Activated CD8-positive, alpha-beta T cell treated with anti-CD3 and anti-CD28 coated beads, Interleukin-2, amount 10 ng/mL, durations not matched to agents 7 days and 5 days (primary cell): ENCODE measurements around the gene AGXT2. TPM values are rescaled to one million over a fixed set of nuclear protein-coding genes. Genes with fewer than 3 reads are reported as not detected.
A peak's percentile ranks its signal among the peaks of the same experiment; 100 is the strongest.

Experiments used
- ATAC-seq: fragments of 150-1000 bp; cut with Tn5 transposase; one replicate; pipeline ENCODE4 v1.10.0; 2021; ENCODE audit warnings: moderate library complexity
- CTCF ChIA-PET: fragments of 350-600 bp; sonication (Branson Sonifier 250); formaldehyde crosslinking; loops from one replicate; lab custom pipeline; 2021; ENCODE audit warnings: antibody characterized with exemption; lab: Charles Lee
- POLR2A ChIA-PET: fragments of 350-600 bp; sonication (Branson Sonifier 250); formaldehyde crosslinking; loops from one replicate; lab custom pipeline; 2021; ENCODE audit warnings: antibody characterized with exemption; lab: Charles Lee
- DNase-seq: peaks from one replicate; pipeline ENCODE4 v3.0.0-alpha.2; 2020
- H3K27ac Mint-ChIP-seq: one replicate; pipeline ENCODE4 v1.8.0; 2021; ENCODE audit warnings: mild to moderate bottlenecking, mixed read lengths
- H3K27me3 Mint-ChIP-seq: one replicate; pipeline ENCODE4 v1.8.0; 2021; ENCODE audit warnings: low read depth, mixed read lengths
- H3K36me3 Mint-ChIP-seq: one replicate; pipeline ENCODE4 v1.8.0; 2021; ENCODE audit warnings: low read depth, mixed read lengths
- H3K4me1 Mint-ChIP-seq: one replicate; pipeline ENCODE4 v1.8.0; 2021; ENCODE audit warnings: low read depth, mixed read lengths
- H3K4me3 Mint-ChIP-seq: one replicate; pipeline ENCODE4 v1.8.0; 2021; ENCODE audit warnings: mild to moderate bottlenecking, mixed read lengths
- H3K9me3 Mint-ChIP-seq: one replicate; pipeline ENCODE4 v1.8.0; 2022; ENCODE audit warnings: mixed read lengths; ENCODE audit not compliant: insufficient read depth
- total RNA-seq, 2 experiments: library from RNA; stranded (reverse); gene quantifications; one replicate each; pipeline ENCODE4 v1.2.3, GENCODE V29; 2021

AGXT2 gene, protein sequence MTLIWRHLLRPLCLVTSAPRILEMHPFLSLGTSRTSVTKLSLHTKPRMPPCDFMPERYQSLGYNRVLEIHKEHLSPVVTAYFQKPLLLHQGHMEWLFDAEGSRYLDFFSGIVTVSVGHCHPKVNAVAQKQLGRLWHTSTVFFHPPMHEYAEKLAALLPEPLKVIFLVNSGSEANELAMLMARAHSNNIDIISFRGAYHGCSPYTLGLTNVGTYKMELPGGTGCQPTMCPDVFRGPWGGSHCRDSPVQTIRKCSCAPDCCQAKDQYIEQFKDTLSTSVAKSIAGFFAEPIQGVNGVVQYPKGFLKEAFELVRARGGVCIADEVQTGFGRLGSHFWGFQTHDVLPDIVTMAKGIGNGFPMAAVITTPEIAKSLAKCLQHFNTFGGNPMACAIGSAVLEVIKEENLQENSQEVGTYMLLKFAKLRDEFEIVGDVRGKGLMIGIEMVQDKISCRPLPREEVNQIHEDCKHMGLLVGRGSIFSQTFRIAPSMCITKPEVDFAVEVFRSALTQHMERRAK
- not detected for total RNA-seq

GRCh38 chr5:35047785-35048404, at the start of gene AGXT2:
Gene AGXT2 (minus strand): TSS chr5:35047949. CDS start chr5:35047892, 57 bp downstream.
- H3K27ac Mint-ChIP-seq, result no peak within 1 kb of the TSS
- POLR2A ChIA-PET, result interaction anchor here (0.6 kb wide), 1 partner anchor 356 kb away, joined by 3 read pairs; no protein-coding TSS in a partner anchor

DNA sequence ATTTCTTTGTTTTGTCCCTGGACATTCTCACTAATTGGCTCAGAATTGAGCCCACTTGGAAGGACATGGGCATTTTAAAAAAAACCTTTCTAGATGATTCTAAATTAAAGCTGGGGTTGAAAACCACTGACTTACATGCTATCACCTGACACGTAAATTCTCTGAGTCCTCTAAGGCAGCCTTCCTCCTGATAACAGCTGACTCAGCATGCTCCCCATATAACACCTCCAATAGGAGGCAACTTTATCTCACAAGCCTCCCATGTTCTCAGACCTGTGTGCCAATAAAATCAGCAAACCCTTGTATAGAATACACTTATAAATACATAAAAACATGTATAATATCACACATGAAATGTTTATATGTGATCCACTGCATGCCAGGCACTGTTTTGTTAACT, 49.2 kb upstream of the AGXT2 start:
- Mint-ChIP-seq H3K27me3 (no peaks in the 10 kb centered on the region), H3K4me1 (peaks cover 3% of the 10 kb centered on the region), H3K4me3 (no peak overlapping the region), H3K9me3 (no peaks in the 10 kb centered on the region), H3K36me3 (no peaks in the 10 kb centered on the region), H3K27ac (no peak overlapping the region)
- CTCF ChIA-PET, result no interaction called here
- DNase-seq (no peak), ATAC-seq (no peak)
- POLR2A ChIA-PET, result no interaction called here

More at GRCh38 chr5:35047785-35048404, at the start of gene AGXT2:
- H3K27me3 Mint-ChIP-seq, result peaks cover 2% of the 10 kb centered on the region
- DNase-seq (no peak), ATAC-seq (no peak)
- H3K4me1 Mint-ChIP-seq, result no peaks in the 10 kb centered on the region
- H3K9me3 Mint-ChIP-seq, result no peaks in the 10 kb centered on the region
- no peaks in the 10 kb centered on the region for H3K36me3 Mint-ChIP-seq
- CTCF ChIA-PET, result no interaction called here
- H3K4me3 Mint-ChIP-seq, result no peak within 1 kb of the TSS

DNA sequence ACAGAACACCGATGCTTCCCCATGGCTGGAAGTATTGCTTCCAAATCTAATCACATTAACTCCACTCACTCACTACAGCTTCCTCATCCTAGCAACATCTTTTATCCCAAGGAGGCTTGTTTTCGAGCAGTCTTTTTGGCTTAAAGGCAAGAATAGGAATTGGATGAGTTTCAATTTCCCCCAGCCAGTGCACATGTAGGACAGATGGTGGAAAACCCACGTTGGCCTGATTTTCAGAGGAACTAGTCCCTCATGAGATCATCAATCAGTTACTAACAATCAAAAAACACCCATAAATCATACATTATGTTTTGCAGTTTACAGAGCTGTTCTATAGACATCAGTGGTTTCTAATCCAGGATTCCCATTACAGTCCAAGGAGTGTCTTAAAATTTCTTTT, 48.5 kb upstream of the AGXT2 start:
- no peak overlapping the region for H3K27ac Mint-ChIP-seq
- ATAC-seq, result no peak
- no peak overlapping the region for H3K4me3 Mint-ChIP-seq
- ChIA-PET CTCF (no interaction called here), POLR2A (no interaction called here)
- H3K27me3 Mint-ChIP-seq, result no peaks in the 10 kb centered on the region
- peaks cover 3% of the 10 kb centered on the region for H3K4me1 Mint-ChIP-seq
- no peaks in the 10 kb centered on the region for H3K36me3 Mint-ChIP-seq
- H3K9me3 Mint-ChIP-seq, result no peaks in the 10 kb centered on the region
- no peak for DNase-seq

- Mint-ChIP-seq H3K4me1 (peaks cover 3% of the 10 kb centered on the region), H3K9me3 (no peaks in the 10 kb centered on the region), H3K27me3 (no peaks in the 10 kb centered on the region), H3K36me3 (no peaks in the 10 kb centered on the region), H3K27ac (no peak overlapping the region), H3K4me3 (no peak overlapping the region)
- no peak for ATAC-seq
- POLR2A ChIA-PET, result no interaction called here
- CTCF ChIA-PET, result no interaction called here
- DNase-seq, result no peak
Measured at GRCh38 chr5:35095366-35095765, 47.6 kb upstream of the AGXT2 start.

GRCh38 chr5:35094948-35095347, 47.2 kb upstream of the AGXT2 start:
- H3K27ac Mint-ChIP-seq, result no peak overlapping the region
- no peaks in the 10 kb centered on the region for H3K36me3 Mint-ChIP-seq
- no peak for ATAC-seq
- H3K4me3 Mint-ChIP-seq, result no peak overlapping the region
- no peaks in the 10 kb centered on the region for H3K27me3 Mint-ChIP-seq
- no peak for DNase-seq
- no peaks in the 10 kb centered on the region for H3K9me3 Mint-ChIP-seq
- ChIA-PET POLR2A (no interaction called here), CTCF (no interaction called here)
- peaks cover 3% of the 10 kb centered on the region for H3K4me1 Mint-ChIP-seq

DNA sequence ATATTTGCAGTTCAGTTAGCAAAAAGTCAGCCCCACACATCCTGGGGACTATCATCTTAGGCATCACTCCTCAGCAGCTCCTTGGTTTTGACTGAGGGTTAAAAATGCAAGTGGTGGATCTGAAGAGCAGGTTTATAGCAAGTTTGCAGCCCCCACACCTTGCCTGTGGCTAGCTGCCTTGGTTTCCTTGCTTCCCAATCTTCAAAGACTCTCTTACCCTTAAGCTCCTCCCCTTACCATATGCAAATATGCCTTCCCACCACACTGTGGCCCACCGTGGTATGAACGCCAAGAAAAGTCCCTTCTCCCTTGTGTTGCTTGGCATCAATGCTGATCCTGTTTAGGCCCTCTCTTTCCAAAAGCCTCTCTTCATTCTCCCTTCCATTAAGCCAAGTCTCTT, 45.0 kb upstream of the AGXT2 start:
- Mint-ChIP-seq H3K36me3 (no peaks in the 10 kb centered on the region), H3K27ac (no peak overlapping the region), H3K9me3 (no peaks in the 10 kb centered on the region), H3K4me3 (no peak overlapping the region), H3K27me3 (no peaks in the 10 kb centered on the region), H3K4me1 (peaks cover 3% of the 10 kb centered on the region)
- CTCF ChIA-PET, result no interaction called here
- DNase-seq, result no peak
- POLR2A ChIA-PET, result no interaction called here
- no peak for ATAC-seq

GRCh38 chr5:35091704-35092103, 44.0 kb upstream of the AGXT2 start:
- Mint-ChIP-seq H3K27ac (no peak overlapping the region), H3K27me3 (peaks cover 2% of the 10 kb centered on the region), H3K4me3 (no peak overlapping the region), H3K4me1 (peaks cover 3% of the 10 kb centered on the region), H3K36me3 (no peaks in the 10 kb centered on the region), H3K9me3 (no peaks in the 10 kb centered on the region)
- POLR2A ChIA-PET, result no interaction called here
- ATAC-seq (no peak), DNase-seq (no peak)
- CTCF ChIA-PET, result interaction anchor here (1.0 kb wide), 1 partner anchor 559 kb away, joined by 3 read pairs; no protein-coding TSS in a partner anchor

- H3K36me3 Mint-ChIP-seq, result no peaks in the 10 kb centered on the region
- CTCF ChIA-PET, result interaction anchor here (0.9 to 2.0 kb wide), 3 partner anchors 114 to 837 kb away, joined by 3 to 5 read pairs (median 3); no protein-coding TSS in a partner anchor
- no peak for ATAC-seq
Measured at GRCh38 chr5:35089334-35090314, 41.9 kb upstream of the AGXT2 start.

DNA sequence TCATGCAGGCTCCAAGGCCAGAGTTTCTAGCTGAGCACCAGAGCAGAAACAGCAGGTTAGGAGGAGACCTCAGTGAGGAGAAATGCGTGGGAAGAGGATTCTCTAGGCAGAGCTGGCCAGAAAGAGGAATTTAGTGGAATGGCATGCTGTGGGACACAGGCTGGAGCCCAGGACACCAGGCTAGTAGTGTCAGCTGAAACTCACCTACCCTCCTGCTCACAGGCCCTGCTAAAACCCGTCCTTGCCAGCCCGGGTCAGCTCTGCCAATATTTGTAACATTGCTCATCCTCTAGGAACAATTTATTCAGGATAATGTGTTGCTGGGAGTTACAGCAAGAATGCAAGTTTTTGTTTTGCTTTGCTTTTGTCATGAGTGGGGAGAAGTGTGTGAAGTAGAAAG, 40.2 kb upstream of the AGXT2 start:
- H3K9me3 Mint-ChIP-seq, result no peaks in the 10 kb centered on the region
- POLR2A ChIA-PET, result no interaction called here

More at GRCh38 chr5:35089334-35090314, 41.9 kb upstream of the AGXT2 start:
- Mint-ChIP-seq H3K4me3 (no peak overlapping the region), H3K9me3 (no peaks in the 10 kb centered on the region), H3K4me1 (peaks cover 3% of the 10 kb centered on the region), H3K27ac (no peak overlapping the region), H3K27me3 (peaks cover 6% of the 10 kb centered on the region)
- POLR2A ChIA-PET, result no interaction called here
- DNase-seq, result peak; percentile 56

DNA sequence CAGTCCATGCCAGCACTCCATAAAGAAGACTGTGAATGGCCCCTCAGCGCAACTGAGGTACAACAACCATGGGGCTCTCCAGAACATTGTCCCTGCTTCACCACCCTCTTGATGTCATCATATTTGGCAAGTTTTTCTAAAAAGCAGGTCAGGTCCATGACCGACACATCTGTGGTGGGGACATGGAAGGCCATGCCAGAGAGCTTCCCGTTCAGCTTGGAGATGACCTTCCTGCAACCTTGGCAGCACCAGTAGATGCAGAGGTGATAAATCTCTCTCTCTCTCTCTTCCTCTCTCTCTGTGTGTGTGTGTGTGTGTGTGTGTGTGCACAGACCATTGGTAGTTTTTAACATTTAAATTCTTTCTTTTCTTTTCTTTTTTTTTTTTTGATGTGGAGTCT, 35.4 kb upstream of the AGXT2 start:
- no peak for DNase-seq
- no peak overlapping the region for H3K4me3 Mint-ChIP-seq
- no peaks in the 10 kb centered on the region for H3K4me1 Mint-ChIP-seq
- ChIA-PET POLR2A (no interaction called here), CTCF (no interaction called here)
- H3K27ac Mint-ChIP-seq, result no peak overlapping the region
- H3K36me3 Mint-ChIP-seq, result no peaks in the 10 kb centered on the region
- H3K9me3 Mint-ChIP-seq, result no peaks in the 10 kb centered on the region
- H3K27me3 Mint-ChIP-seq, result peaks cover 6% of the 10 kb centered on the region
- ATAC-seq, result no peak

More for the DNA sequence above, 40.2 kb upstream of the AGXT2 start:
- no peaks in the 10 kb centered on the region for H3K36me3 Mint-ChIP-seq
- CTCF ChIA-PET, result interaction anchor here (2.0 kb wide), 1 partner anchor 838 kb away, joined by 5 read pairs; no protein-coding TSS in a partner anchor
- no peak for DNase-seq
- no peak overlapping the region for H3K4me3 Mint-ChIP-seq
- peaks cover 3% of the 10 kb centered on the region for H3K4me1 Mint-ChIP-seq
- H3K27me3 Mint-ChIP-seq, result peaks cover 6% of the 10 kb centered on the region
- no peak for ATAC-seq
- no peak overlapping the region for H3K27ac Mint-ChIP-seq

- Mint-ChIP-seq H3K36me3 (no peaks in the 10 kb centered on the region), H3K4me1 (no peaks in the 10 kb centered on the region), H3K27me3 (peaks cover 8% of the 10 kb centered on the region), H3K27ac (no peak overlapping the region), H3K9me3 (no peaks in the 10 kb centered on the region), H3K4me3 (no peak overlapping the region)
- ChIA-PET POLR2A (no interaction called here), CTCF (no interaction called here)
- ATAC-seq, result no peak
- no peak for DNase-seq
Measured at GRCh38 chr5:35082530-35082929, 34.8 kb upstream of the AGXT2 start.
